GM19328 (cell line): ENCODE measurements around the gene TBCA.

Source experiments
- ATAC-seq: cut with Tn5 transposase; IDR thresholded peaks from one replicate; pipeline ENCODE4 v1.9.1; 2021; ENCODE audit warnings: mild to moderate bottlenecking, moderate library complexity; ENCODE audit not compliant: unreplicated experiment

The TBCA gene

DNA sequence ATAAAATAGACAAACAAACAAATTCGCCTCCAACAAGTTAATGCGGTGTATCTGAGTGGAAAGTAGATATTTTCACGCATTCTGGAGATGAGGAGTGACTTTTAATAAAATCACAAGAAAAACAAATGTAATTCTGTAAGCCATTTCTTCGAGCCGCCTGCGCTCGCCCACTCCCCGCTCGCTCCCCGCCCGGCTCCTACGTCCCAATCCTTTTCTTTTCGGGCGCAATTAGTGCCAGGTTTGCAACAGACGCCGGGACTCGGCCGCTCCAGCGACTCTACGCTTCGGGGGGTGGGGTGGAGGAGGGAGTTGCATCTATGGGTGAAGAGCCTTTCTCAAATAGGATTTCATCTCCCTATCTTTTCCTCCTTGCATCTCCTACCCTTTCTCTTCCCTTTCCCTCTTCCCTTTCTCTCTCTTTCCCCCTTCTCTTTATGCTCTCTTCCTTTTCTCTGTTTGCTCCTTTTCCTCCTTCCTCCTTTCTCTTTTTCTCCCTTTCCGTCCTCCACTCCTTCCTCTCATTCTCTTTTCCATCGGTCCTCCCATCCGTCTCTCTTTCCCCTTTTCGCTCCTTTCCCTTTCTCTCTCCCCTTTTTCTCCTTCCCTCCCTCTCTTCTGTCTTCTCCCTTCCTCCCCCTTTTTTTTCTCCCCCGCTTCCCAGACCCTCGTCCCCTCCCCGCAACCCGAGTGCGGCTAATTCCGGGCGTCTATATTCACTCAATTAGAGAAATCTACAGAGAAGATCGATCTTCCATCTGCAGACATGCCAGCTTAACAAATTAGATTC is 131.6 kb downstream of the TBCA start:
- ATAC-seq: no peak

DNA sequence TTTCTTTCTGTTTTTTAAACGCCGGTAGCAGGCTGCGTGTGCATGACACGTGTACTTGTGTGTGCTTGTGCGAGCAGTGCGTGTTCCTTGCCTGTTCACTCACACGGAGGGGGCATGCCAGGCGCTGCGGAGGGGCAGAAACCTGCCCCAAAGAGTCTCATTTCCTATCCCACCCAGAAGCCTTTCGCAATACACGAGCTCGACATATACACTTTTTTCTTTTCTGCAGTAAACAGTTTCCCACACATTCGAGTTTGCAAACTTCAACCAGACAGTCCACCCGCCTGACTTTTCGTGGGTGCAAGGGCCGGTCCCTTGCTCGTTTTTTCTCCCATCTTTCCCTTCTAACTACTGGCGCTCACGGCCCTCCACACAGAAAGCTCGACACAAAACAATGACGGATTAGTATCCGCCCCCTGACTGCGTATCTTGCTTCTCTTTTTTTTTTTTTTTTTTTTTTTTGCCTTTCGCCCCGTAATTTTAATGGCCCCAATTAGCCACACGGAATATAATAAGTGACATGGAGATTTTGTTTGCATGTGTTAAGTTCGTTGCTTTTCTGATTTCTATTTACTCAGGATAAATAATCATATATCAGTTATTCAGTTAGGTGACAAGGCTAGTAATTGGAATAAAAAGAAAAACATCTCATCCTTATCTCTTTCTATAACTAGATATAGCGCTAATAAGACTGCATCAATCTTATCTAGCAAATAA is 132.3 kb downstream of the TBCA start:
- no peak for ATAC-seq

DNA sequence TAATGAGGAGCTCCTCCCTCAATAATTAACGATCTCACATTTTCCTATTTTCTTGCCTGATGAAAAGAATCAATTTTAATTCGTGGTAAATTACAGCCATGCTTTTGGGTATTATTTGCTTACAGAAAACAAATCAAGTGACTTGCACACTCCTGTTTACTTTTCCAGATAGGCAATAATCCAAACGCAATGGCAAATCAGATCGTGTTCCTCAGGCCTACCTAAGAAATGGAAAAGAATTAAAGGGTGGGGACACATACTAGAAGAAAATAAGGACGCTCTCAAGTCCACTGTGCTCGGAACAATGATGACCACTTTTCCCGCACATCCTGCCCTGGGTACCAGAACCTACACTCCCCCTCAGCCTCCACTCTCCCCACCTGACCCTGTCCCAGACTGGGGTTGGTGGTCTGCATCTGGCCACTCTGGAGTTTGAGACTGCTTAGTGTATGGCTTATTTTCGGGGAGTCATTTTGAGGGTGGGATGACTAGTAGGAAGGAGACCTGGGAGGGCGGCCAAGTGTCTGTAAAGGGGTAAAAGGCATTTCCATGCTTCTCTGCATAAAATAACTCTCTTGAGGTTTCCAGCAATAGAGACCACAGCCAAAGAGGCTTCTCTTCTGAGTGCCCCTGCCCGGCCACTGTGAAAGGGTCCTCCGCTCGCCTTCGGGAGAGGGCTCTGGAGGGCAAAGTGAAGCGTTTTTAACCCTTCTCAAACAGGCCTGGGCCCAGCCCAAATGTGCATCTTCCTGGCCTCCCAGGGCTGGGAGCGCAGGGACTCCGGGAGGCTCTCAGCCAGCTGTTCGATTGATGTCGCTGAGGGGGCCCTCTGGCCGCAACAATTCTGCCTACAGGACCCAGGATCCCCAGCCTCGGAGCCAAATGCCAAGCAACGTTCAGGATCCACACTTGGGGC is 133.1 kb downstream of the TBCA start:
- ATAC-seq: no peak

DNA sequence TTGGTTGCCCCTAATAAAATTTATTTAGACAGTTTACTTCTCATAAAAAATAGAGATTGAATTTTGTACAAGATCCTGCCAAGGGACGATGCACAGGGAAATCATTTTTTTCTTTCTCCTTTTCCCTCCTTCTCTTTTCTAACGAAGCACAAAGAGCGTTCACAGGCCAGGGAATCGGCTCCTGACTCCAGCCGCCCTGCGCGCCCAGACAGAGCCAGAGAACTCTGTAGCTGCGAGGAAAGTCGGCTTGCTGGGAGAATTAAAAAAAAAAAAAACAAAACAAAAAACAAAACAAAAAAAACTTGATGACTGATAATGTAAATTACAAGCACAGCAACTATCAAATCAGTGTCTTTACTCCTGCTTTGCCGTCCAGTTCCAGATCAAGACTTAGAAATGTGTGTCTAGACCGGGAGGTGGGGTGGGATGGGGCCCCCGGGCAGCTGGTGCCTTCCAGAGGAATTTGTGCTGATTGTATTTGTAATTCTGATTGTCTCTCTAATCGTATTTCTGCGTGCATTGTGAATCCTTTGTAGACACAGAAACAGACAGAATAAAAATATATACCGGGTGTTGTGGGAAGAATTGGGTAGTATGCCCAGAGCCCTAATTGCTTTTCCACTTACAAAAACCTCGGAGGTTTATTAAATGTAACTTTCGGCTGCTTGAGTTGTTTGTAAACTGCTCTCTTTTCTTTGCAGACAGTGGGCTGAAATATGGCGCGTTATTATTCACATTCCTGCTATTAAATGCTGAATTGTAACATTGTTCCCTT is 134.0 kb downstream of the TBCA start:
- ATAC-seq: no peak

DNA sequence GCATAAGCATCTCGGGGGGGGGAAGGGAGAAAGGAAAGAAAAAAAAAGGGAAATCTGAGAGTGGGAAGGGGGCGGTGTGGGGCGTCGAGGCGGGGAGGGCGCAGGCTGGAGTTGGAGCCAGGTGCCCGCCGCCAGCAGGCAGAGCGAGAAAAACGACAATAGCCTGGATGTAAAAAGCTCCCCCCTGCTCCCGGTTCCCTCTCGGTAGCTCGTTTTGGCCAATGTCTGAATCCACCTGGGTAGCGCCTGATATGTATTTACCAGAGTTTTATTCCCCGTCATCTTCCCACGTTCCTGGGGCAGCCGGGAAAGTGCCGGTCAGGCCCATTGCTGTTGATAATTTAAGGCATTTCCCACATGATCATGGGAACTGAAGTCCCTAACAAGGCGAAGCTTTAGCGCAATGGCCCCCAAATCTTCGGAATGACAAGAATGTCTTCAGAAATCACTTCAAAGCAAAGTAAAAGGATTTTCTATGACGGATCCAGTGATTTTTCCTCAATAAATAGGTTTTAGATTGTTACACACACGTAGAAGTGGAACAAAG is 134.7 kb downstream of the TBCA start:
- ATAC-seq: no peak
